Bronchial epithelial cell (primary cell): Measurements from ENCODE around the gene ATF6B. TPM values are rescaled to one million over a fixed set of nuclear protein-coding genes. Genes with fewer than 3 reads are reported as not detected.
A peak's percentile ranks its signal among the peaks of the same experiment; 100 is the strongest.

Experiments
- DNase-seq: peaks from one replicate; pipeline ENCODE4 v3.0.0-alpha.2; 2010; ENCODE audit warnings: low read depth
- FAIRE-seq: peaks from 2 replicates; lab custom pipeline; 2011; peaks lifted over from hg19 to GRCh38; lab: Jason Lieb, UNC
- H3K27me3 ChIP-seq: 2 replicates; pipeline ENCODE4 v1.5.1; 2011; ENCODE audit warnings: low read length; ENCODE audit not compliant: control insufficient read depth, insufficient read depth
- H3K36me3 ChIP-seq: 2 replicates; pipeline ENCODE4 v1.5.1; 2011; ENCODE audit warnings: low read length; ENCODE audit not compliant: control insufficient read depth, insufficient read depth
- H3K4me3 ChIP-seq: 2 replicates; pipeline ENCODE4 v1.5.1; 2011; ENCODE audit warnings: mild to moderate bottlenecking, low read depth, low read length, control low read depth
- CTCF ChIP-seq: IDR thresholded peaks from 2 replicates; pipeline ENCODE4 v1.5.1; 2011; ENCODE audit warnings: mild to moderate bottlenecking, moderate library complexity, low read length, control low read depth, inconsistent platforms; ENCODE audit not compliant: insufficient read depth, severe bottlenecking
- total RNA-seq: library from RNA; depleted of rRNA; stranded (reverse); fragments of >200 nt; gene quantifications from 2 replicates; pipeline ENCODE4 v1.2.1, GENCODE V29; 2014

Gene ATF6B
- total RNA-seq, 1 donor from 2014 or later, result 8.7 TPM

- DNase-seq (no peak), FAIRE-seq (no peak)
- H3K4me3 ChIP-seq, result no peak overlapping the region
- H3K27me3 ChIP-seq, result no peaks in the 10 kb centered on the region
- H3K36me3 ChIP-seq, result no peaks in the 10 kb centered on the region
- no peak for TF ChIP-seq CTCF
Measured at GRCh38 chr6:32079566-32080290, 48.3 kb downstream of the ATF6B start.

GRCh38 chr6:32076321-32076809, 51.7 kb downstream of the ATF6B start:
- Histone ChIP-seq H3K4me3 (no peak overlapping the region), H3K36me3 (no peaks in the 10 kb centered on the region), H3K27me3 (no peaks in the 10 kb centered on the region)
- DNase-seq (peak; percentile 79), FAIRE-seq (peak; percentile 55)
- no peak for TF ChIP-seq CTCF

GRCh38 chr6:32075781-32076180, 52.3 kb downstream of the ATF6B start:
- Histone ChIP-seq H3K4me3 (no peak overlapping the region), H3K27me3 (no peaks in the 10 kb centered on the region), H3K36me3 (no peaks in the 10 kb centered on the region)
- DNase-seq (no peak), FAIRE-seq (no peak)
- no peak for TF ChIP-seq CTCF

- DNase-seq (no peak), FAIRE-seq (peak; percentile 32)
- Histone ChIP-seq H3K27me3 (no peaks in the 10 kb centered on the region), H3K36me3 (no peaks in the 10 kb centered on the region), H3K4me3 (no peak overlapping the region)
- no peak for TF ChIP-seq CTCF
Measured at GRCh38 chr6:32074996-32075532, 53.0 kb downstream of the ATF6B start.

- FAIRE-seq, result no peak
- no peaks in the 10 kb centered on the region for H3K27me3 ChIP-seq
- no peak for DNase-seq
- H3K36me3 ChIP-seq, result no peaks in the 10 kb centered on the region
- H3K4me3 ChIP-seq, result no peak overlapping the region
- TF ChIP-seq CTCF, result no peak
Measured at GRCh38 chr6:32073613-32074012, 54.4 kb downstream of the ATF6B start.
